Lung microvascular endothelial cell (primary cell): ENCODE measurements around the gene THY1. TPM values are rescaled to one million over a fixed set of nuclear protein-coding genes. Genes with fewer than 3 reads are reported as not detected.

Experiments
- DNase-seq, 2 donors: peaks; one replicate each; pipeline versions ENCODE4 v3.0.0 to v3.0.0-alpha.2; 2010; ENCODE audit warnings: low read depth in 2 of 2
- total RNA-seq: library from RNA; depleted of rRNA; stranded (reverse); fragments of >200 nt; gene quantifications from 2 replicates; pipeline ENCODE4 v1.2.1, GENCODE V29; 2014

Gene THY1
- total RNA-seq, 1 donor from 2014 or later = 0.20 TPM

DNA sequence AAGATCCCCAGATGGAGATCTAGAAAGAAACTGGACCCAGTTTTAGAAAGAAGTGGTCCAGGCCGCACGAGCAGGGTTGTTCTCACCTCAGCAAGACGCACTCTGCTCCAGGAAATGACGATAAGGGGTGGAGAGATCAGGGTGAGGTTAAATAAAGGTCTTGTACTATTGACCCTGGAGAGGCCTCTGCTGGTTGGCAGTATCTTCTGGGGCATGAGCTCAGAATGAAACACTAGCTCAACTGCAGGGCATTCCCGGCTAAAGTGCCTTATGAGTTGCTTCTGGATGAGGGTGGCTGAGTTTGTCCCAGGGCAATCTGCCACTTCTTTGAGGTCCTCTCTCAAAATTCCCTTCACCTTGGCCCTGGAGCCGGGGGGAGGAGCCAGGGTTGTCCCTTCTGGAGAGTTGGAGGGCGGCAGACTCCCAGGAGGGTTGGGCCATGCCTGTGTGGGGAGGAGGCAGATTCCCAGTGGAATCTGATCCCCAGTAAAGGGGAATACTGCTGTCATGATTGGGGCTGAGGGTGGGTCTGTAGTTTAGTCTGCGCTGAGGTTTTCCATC, 52.4 kb downstream of the THY1 start:
- no peak for DNase-seq

DNA sequence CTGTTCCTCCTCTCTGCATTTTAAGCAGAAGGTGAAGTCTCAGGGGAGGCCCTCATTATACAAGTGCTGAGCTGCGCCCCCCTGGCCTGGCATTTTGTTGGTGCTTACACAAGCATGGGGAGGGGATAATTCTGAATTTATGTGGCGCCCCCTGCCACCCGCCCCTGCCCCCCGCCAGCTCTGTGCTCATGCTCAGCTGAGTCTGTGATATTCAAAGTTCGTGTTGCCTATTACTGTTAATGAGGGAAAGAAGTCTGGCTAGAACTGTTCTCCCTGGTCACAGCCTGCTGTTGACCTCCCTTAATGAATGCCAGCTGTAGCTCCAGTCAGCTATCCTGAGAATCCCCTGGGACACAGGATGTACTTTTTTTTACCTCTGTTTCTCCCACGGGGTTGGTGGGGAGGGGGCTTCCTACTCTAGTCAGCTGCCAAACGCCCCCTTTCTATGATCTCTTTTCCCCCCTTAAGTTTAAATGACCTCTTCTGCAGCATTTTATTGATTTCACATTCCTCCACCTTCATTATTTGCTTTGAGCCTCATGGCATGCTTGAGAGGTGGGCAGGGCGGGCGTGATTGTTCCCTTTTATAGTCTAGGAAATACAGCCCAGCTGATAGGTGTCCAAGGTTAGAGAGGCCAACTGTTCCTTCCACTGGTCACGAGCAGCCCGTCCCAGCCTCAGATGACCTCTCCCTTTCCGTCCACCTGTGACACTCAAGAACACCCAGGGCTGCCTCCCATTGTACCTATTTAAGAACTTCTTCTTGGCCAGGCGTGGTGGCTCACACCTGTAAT, 53.6 kb downstream of the THY1 start:
- no peak for DNase-seq

DNA sequence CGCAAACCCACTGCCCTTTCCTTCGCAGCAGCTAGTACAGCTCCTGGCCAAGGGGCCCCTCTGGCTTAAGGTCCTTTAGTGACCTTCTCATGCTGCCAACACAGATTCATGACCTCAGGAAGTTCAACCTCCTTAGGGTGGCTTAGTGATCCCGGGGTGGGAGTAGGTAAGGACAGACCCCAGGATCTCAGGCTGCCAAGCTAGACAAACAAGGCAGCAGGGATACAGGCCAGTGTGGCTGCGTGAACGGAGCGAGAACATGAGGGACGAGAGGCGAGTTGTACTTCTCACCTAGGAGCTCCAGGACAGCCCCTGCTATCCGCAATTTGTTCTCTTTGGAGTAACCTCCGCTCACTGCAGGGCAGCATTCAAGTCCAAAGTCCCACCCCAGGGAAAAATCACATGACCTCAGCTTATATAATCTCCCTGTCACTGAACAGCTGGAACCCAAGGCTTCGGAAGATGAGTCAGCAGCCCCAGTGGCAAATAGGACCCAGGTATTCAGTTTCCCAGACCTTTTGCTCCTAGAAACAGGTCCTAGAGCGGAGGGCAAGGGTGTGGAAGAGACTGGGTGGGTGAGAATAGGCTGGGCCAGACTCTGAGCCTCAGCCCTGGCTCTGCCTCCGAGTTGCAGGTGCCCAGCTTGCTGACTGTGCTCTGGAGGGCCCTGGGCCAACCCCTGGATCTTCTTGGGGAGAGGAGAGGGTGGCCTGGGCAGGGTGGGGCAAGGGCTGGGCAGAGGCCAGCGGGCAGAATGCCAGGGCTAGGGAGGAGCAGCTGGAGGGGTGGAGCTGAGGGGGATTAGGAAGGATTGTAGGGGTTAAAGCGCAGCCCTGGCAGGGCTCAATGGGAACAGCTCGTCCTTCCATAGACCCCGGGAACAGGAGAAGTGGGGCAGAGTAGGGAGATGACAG, 54.6 kb downstream of the THY1 start:
- no peak for DNase-seq

DNA sequence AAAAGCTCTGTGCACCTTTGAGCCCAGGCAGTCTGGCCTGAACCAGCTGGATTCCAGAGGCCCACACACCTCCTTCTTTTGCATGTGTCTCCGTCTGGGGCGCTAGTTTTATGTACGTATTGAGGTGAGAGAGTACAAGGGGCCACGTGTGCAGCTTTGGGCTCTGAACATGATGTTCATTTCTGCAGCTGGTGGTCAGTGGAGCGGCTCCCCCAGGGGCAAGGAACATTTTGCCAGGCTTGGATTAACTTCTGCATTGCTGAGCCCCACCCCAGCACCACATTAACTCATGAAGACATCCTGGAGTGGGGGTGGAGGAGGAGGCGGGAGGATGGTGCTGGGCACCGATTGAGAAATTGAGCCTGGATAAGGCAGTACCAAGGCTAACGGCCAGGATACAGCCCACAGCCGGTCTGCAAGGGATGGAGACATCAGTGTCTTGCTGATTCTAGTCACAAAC, 55.3 kb downstream of the THY1 start:
- no peak for DNase-seq

Other genes starting within 250 kb of the THY1 start
- gene NHERF4, start 237.7 kb downstream of the THY1 start, total RNA-seq = not detected in 2 replicates
- gene CBL, start 216.8 kb downstream of the THY1 start, total RNA-seq = 6.2 and 7.8 TPM in 2 replicates
- 48.4 and 268 TPM in 2 replicates for gene MCAM, start 106.0 kb downstream of the THY1 start, total RNA-seq
- gene RNF26, start 88.6 kb downstream of the THY1 start, total RNA-seq = 2.6 and 2.8 TPM in 2 replicates
- gene C1QTNF5, start 82.3 kb downstream of the THY1 start, total RNA-seq = 65.6 and 93.1 TPM in 2 replicates
- under 0.01 TPM in 1 of 2 replicates, not detected in the other for gene MFRP, start 76.5 kb downstream of the THY1 start, total RNA-seq
- gene USP2, start 41.5 kb downstream of the THY1 start, total RNA-seq = 0.20 and 0.22 TPM in 2 replicates